Measurements from ENCODE around the gene TRAPPC4.
"Not testable (repeated sequence)": the region's sequence is repeated elsewhere in the genome, so short reads cannot be mapped to it uniquely, and the experiment has no call there.

TRAPPC4 gene

DNA sequence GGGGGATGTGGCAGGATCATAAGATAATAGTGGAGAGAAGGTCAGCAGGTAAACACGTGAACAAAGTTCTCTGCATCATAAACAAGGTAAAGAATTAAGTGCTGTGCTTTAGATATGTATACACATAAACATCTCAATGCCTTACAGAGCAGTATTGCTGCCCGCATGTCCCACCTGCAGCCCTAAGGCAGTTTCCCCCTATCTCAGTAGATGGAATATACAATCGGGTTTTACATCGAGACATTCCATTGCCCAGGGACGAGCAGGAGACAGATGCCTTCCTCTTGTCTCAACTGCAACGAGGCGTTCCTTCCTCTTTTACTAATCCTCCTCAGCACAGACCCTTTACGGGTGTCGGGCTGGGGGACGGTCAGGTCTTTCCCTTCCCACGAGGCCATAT lies 20.9 kb downstream of the TRAPPC4 start:
- not testable (repeated sequence) for H3K4me1 ChIP-seq (ENCODE audit: insufficient read depth, low read length); H3K9ac ChIP-seq (ENCODE audit: low read depth, low read length); H3K4me3 ChIP-seq (ENCODE audit: low read length); H3K27me3 ChIP-seq (ENCODE audit: insufficient read depth, low read length); H3K36me3 ChIP-seq (ENCODE audit: insufficient read depth, low read length); H3K9me3 ChIP-seq (ENCODE audit: insufficient read depth, low read depth, low read length); H3K27ac ChIP-seq (ENCODE audit: low read depth, low read length)
- 65% methylated on average over 6 of the region's 11 CpGs for WGBS

DNA sequence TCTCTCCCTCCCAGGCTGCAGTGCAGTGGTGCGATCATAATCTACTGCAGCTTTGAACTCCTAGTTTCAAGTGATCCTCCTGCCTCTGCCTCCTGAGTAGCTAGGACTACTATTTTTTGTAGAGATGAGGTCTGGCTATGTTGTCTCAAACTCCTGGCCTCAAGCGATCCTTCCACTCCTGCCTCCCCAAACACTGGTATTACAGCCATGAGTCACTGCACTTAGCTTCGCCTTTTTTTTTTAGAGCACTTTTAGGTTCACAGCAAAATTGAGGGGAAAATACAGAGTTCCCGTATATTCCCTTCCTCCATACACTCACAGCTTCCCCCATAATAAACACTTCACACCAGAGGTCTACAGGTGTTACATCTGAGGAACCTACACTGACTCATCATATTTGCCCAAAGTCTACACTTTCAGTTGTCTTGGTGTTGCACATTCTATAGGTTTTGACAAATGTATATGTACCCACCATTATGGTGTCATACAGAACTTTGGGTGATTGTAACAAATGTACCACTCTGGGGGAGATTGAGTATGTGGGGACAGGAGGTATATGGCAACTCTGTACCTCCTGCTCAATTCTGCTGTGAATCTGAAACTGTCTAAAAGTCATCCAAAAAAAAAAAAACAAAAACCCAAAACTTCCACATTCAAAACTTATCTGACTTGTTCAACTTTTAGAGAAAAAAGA lies 23.4 kb downstream of the TRAPPC4 start:
- H3K9ac ChIP-seq (ENCODE audit: low read depth, low read length): no peak overlapping the region
- 93% methylated on average over 3 of the region's 4 CpGs for WGBS
- no peak overlapping the region for H3K27ac ChIP-seq (ENCODE audit: low read depth, low read length)
- H3K27me3 ChIP-seq (ENCODE audit: insufficient read depth, low read length): no peaks in the 10 kb centered on the region
- no peaks in the 10 kb centered on the region for H3K9me3 ChIP-seq (ENCODE audit: insufficient read depth, low read depth, low read length)
- H3K4me3 ChIP-seq (ENCODE audit: low read length): no peak overlapping the region
- peaks cover 4% of the 10 kb centered on the region for H3K4me1 ChIP-seq (ENCODE audit: insufficient read depth, low read length)
- H3K36me3 ChIP-seq (ENCODE audit: insufficient read depth, low read length): peaks cover 27% of the 10 kb centered on the region

DNA sequence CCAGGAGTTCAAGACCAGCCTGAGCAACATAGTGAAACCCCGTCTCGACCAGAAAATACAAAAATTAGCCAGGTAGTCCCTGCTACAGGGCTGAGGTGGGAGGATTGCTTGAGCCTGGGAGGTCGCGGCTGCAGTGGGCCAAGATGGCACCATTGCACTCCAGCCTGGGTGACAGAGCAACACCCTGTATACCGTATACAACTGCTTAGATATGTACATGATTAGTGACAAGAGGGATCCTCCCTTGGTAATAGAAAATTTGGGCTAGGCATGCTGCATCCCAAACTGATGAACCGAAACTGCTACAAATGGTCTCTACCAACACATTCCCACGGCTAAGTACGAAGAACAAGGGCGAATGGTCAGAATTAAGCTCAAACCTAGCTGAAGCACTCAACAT lies 24.4 kb downstream of the TRAPPC4 start:
- Histone ChIP-seq H3K36me3 (ENCODE audit: insufficient read depth, low read length) (peaks cover 37% of the 10 kb centered on the region), H3K4me1 (ENCODE audit: insufficient read depth, low read length) (peaks cover 4% of the 10 kb centered on the region), H3K9me3 (ENCODE audit: insufficient read depth, low read depth, low read length) (no peaks in the 10 kb centered on the region), H3K27ac (ENCODE audit: low read depth, low read length) (no peak overlapping the region), H3K4me3 (ENCODE audit: low read length) (no peak overlapping the region), H3K9ac (ENCODE audit: low read depth, low read length) (no peak overlapping the region), H3K27me3 (ENCODE audit: insufficient read depth, low read length) (no peaks in the 10 kb centered on the region)
- WGBS: 89% methylated on average over 9 of the region's 9 CpGs

DNA sequence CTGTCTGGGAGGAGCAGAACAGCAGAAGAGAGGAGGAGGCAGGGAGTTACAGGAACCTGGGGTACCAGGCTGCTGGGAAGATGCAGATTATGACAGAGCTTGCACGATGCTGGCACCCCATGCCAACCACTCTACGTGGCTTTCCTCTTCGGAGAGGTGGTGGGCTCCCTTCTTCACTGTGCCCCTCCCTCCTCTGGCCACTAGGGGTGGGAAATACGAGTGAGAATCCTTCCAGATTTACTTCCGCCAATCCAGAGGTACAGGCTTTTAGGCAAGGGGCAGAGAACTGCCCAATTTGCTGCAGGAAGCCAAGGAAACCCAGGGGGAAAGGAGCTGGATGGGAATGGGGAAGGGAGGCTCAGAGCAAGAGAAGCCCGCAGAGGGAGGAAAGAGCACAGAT lies 26.1 kb downstream of the TRAPPC4 start:
- Histone ChIP-seq H3K36me3 (ENCODE audit: insufficient read depth, low read length) (peaks cover 55% of the 10 kb centered on the region), H3K27me3 (ENCODE audit: insufficient read depth, low read length) (no peaks in the 10 kb centered on the region), H3K27ac (ENCODE audit: low read depth, low read length) (no peak overlapping the region), H3K4me1 (ENCODE audit: insufficient read depth, low read length) (peaks cover 4% of the 10 kb centered on the region), H3K4me3 (ENCODE audit: low read length) (no peak overlapping the region), H3K9me3 (ENCODE audit: insufficient read depth, low read depth, low read length) (no peaks in the 10 kb centered on the region), H3K9ac (ENCODE audit: low read depth, low read length) (no peak overlapping the region)
- WGBS: 89% methylated on average over 6 of the region's 6 CpGs

DNA sequence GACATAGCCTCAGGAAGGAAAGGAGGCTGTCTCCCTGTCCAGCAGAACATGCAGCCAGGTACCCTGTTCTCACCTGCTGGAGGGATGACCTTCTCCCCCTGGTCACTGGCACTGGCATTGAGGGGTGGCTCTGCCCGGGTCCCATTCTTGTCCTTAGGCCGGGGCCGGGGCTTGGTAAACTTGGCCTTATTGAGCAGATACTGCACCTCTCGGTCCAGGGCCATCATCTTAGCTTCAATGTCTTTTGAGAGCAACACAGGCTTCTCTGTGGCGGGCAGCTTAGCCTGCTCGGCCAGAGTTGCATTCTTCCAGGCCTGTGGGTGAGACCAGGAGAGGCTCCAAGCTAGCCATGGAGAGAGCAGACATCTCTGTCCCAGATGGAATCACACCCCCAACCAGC lies 27.9 kb downstream of the TRAPPC4 start:
- Histone ChIP-seq H3K27me3 (ENCODE audit: insufficient read depth, low read length) (no peaks in the 10 kb centered on the region), H3K27ac (ENCODE audit: low read depth, low read length) (no peak overlapping the region), H3K9me3 (ENCODE audit: insufficient read depth, low read depth, low read length) (no peaks in the 10 kb centered on the region), H3K36me3 (ENCODE audit: insufficient read depth, low read length) (peaks cover 73% of the 10 kb centered on the region), H3K4me1 (ENCODE audit: insufficient read depth, low read length) (no peaks in the 10 kb centered on the region), H3K4me3 (ENCODE audit: low read length) (no peak overlapping the region), H3K9ac (ENCODE audit: low read depth, low read length) (no peak overlapping the region)
- 93% methylated on average over 6 of the region's 6 CpGs for WGBS

DNA sequence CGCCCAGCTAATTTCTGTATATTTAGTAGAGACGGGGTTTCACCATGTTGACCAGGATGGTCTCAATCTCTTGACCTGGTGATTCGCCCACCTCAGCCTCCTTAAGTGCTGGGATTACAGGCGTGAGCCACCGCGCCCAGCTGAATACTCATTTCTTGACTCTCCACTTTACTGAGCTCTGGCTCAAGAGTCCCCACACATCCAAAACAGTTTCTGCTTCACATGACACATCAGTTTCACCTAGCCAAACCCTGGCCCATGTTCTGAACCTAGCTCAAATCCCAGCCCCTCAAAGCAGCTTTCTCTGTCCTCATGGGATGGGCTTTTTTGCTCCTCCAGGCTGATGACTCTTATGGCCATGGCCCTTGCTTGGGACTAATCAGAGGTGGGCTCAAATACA lies 28.6 kb downstream of the TRAPPC4 start:
- Histone ChIP-seq H3K27me3 (ENCODE audit: insufficient read depth, low read length) (no peaks in the 10 kb centered on the region), H3K9me3 (ENCODE audit: insufficient read depth, low read depth, low read length) (no peaks in the 10 kb centered on the region), H3K4me3 (ENCODE audit: low read length) (no peak overlapping the region), H3K4me1 (ENCODE audit: insufficient read depth, low read length) (no peaks in the 10 kb centered on the region), H3K27ac (ENCODE audit: low read depth, low read length) (no peak overlapping the region), H3K9ac (ENCODE audit: low read depth, low read length) (no peak overlapping the region), H3K36me3 (ENCODE audit: insufficient read depth, low read length) (peaks cover 80% of the 10 kb centered on the region)
- 97% methylated on average over 6 of the region's 6 CpGs for WGBS

DNA sequence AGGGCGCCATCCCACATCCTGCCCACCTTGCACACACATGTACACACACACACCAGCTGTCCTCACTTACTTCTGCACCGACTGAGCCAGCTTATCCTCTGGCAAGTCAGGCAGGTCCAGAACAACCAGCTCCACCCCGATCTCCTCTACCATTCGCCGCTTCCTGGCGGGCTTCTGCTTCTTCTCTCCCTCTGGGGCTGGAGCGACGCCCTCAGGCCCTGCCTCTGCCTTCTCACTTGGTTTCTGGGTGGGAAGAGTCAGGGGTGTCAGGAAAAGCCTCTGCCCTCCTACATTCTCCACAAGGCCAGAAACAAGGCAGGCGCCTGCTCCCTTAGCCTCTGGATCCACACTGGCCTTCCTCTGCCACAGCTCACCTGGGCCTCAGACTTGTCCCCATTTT lies 30.1 kb downstream of the TRAPPC4 start:
- Histone ChIP-seq H3K27me3 (ENCODE audit: insufficient read depth, low read length) (no peaks in the 10 kb centered on the region), H3K27ac (ENCODE audit: low read depth, low read length) (no peak overlapping the region), H3K9me3 (ENCODE audit: insufficient read depth, low read depth, low read length) (no peaks in the 10 kb centered on the region), H3K36me3 (ENCODE audit: insufficient read depth, low read length) (peaks cover 94% of the 10 kb centered on the region), H3K4me1 (ENCODE audit: insufficient read depth, low read length) (no peaks in the 10 kb centered on the region), H3K4me3 (ENCODE audit: low read length) (no peak overlapping the region), H3K9ac (ENCODE audit: low read depth, low read length) (no peak overlapping the region)
- 93% methylated on average over 9 of the region's 9 CpGs for WGBS

DNA sequence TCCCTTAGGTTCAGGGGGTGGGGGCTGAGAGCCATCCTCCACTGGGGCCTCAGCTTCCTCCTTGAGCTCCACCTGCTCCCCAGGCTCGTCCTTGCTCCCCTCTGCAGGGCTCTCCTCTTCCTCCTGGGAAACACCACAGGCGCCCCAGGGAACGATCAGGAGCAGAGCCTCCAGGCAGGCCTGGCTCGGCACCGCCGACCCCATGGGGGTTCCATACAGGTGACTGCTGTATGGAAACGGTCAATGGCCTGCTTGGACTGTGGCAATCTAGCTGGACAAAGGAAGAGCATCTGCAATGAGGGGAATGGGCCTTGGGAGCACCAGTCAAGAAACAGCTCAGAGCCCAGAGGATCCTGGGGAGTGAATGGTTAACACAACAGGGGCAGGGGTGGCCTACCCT lies 30.5 kb downstream of the TRAPPC4 start:
- Histone ChIP-seq H3K27ac (ENCODE audit: low read depth, low read length) (no peak overlapping the region), H3K27me3 (ENCODE audit: insufficient read depth, low read length) (no peaks in the 10 kb centered on the region), H3K4me3 (ENCODE audit: low read length) (no peak overlapping the region), H3K9me3 (ENCODE audit: insufficient read depth, low read depth, low read length) (no peaks in the 10 kb centered on the region), H3K9ac (ENCODE audit: low read depth, low read length) (no peak overlapping the region), H3K36me3 (ENCODE audit: insufficient read depth, low read length) (peaks cover 99% of the 10 kb centered on the region), H3K4me1 (ENCODE audit: insufficient read depth, low read length) (no peaks in the 10 kb centered on the region)
- 96% methylated on average over 7 of the region's 7 CpGs for WGBS

DNA sequence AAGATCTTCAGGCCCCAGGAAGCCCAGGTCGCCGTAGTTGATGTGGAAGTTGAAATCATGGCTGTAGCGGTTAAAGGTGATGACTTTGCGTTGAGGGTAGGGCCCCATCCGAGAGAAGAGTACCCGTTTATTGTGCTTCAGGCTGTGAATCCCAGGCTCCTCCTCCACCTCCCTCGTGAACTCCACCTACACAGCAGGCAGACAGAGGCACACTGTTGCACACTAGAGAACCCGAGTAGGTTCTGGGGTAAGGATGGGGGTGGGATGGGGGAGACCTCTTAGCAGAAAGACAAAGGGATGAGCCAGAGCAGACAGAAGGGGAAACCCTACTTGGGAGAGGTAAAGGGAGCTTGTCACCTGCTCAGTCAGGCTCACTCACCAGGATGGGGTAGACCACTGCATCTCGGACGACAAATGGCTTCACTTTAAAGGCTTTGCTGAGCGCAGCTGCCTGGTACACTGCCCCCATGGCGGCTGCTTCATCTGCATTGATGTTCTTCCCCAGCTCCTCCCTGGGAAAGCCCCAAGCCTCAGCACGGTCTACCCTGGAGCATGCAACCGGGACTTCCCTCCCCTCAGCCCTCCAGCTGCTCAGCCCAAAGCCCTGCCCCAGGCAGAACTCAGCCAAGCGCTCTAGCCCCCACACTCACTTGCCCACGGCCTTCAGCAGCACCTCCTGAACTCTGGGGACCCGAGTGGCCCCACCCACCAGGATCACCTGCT lies 33.0 kb downstream of the TRAPPC4 start:
- Histone ChIP-seq H3K9me3 (ENCODE audit: insufficient read depth, low read depth, low read length) (no peaks in the 10 kb centered on the region), H3K36me3 (ENCODE audit: insufficient read depth, low read length) (peaks cover 91% of the 10 kb centered on the region), H3K27me3 (ENCODE audit: insufficient read depth, low read length) (no peaks in the 10 kb centered on the region), H3K4me3 (ENCODE audit: low read length) (no peak overlapping the region), H3K27ac (ENCODE audit: low read depth, low read length) (no peak overlapping the region), H3K4me1 (ENCODE audit: insufficient read depth, low read length) (0 out of 2 replicates have a peak, but pooled peaks cover 5% of the 10 kb centered on the region), H3K9ac (ENCODE audit: low read depth, low read length) (no peak overlapping the region)
- WGBS: 93% methylated on average over 17 of the region's 17 CpGs

DNA sequence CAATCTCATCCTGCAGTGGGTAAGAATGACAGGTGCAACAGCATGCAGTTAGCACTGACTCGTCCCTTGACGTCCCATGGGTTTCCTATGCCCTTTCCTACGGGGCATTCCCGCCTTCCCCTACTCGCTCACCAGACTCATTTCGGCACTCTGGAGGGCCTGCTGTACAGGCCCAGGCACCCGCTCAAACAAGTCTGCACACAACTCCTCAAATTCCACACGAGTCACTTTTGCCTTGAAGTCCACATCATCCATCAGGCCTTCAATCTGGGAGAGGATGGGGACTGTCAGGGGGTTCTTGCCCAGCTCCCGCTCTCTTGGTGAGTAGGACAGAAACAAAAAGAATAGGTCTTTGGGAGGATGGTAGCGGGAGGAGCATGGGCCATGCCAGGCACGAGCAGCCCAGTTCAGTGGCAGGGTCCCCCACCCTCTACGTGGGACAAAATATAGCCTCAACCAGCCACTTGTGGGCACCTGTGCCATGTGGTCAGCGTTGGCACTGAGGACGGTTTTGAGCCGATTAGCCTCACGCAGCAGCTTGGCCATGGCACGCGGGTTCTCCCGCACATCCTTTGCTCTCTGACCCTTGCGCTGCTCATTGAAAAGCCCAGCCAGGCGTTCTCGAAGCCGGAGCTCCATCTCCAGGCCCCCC lies 33.7 kb downstream of the TRAPPC4 start:
- H3K9me3 ChIP-seq (ENCODE audit: insufficient read depth, low read depth, low read length): no peaks in the 10 kb centered on the region
- no peak overlapping the region for H3K4me3 ChIP-seq (ENCODE audit: low read length)
- peaks cover 85% of the 10 kb centered on the region for H3K36me3 ChIP-seq (ENCODE audit: insufficient read depth, low read length)
- WGBS: 96% methylated on average over 23 of the region's 23 CpGs
- H3K4me1 ChIP-seq (ENCODE audit: insufficient read depth, low read length): 0 out of 2 replicates have a peak, but pooled peaks cover 5% of the 10 kb centered on the region
- no peak overlapping the region for H3K27ac ChIP-seq (ENCODE audit: low read depth, low read length)
- no peaks in the 10 kb centered on the region for H3K27me3 ChIP-seq (ENCODE audit: insufficient read depth, low read length)
- H3K9ac ChIP-seq (ENCODE audit: low read depth, low read length): no peak overlapping the region

DNA sequence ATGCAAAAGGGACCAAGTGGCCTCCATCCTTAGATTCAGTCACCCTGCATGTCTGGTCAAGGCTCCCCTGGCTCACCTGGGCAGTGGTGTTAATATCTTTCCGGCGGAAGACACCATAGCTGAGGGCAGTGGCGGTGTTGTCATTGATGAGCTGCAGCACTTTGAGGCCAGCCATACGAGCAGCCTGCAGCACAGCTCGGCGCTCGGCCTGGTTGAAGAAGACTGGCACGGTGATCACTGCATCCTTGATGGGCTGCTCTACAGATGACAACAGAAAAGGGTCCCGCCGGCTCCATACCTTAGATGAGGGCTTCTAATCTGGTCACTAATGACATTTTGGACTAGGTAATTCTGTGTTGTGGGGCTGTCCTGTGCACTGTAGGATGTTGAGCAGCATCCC lies 35.9 kb downstream of the TRAPPC4 start:
- H3K27ac ChIP-seq (ENCODE audit: low read depth, low read length): no peak overlapping the region
- no peak overlapping the region for H3K9ac ChIP-seq (ENCODE audit: low read depth, low read length)
- H3K4me3 ChIP-seq (ENCODE audit: low read length): no peak overlapping the region
- WGBS: 97% methylated on average over 10 of the region's 10 CpGs
- 0 out of 2 replicates have a peak, but pooled peaks cover 8% of the 10 kb centered on the region for H3K4me1 ChIP-seq (ENCODE audit: insufficient read depth, low read length)
- H3K9me3 ChIP-seq (ENCODE audit: insufficient read depth, low read depth, low read length): no peaks in the 10 kb centered on the region
- H3K27me3 ChIP-seq (ENCODE audit: insufficient read depth, low read length): no peaks in the 10 kb centered on the region
- peaks cover 63% of the 10 kb centered on the region for H3K36me3 ChIP-seq (ENCODE audit: insufficient read depth, low read length)

All from HUES64 (cell line).